K562 (cell line): ENCODE measurements around the gene CRIM1. TPM values are rescaled to one million over a fixed set of nuclear protein-coding genes. Genes with fewer than 3 reads are reported as not detected.

Experiments
- ATAC-seq: fragments of 200-7000 bp; cut with Tn5 transposase; 3 replicates; pipeline ENCODE4 v1.9.1; 2020; ENCODE audit warnings: moderate library complexity
- BruUV-seq: library from RNA; stranded (reverse); fragments of 400-500 nt; replicated peaks from 2 replicates; lab custom pipeline; 2021; lab: Mats Ljungman, UMichigan
- CTCF ChIA-PET: fragments of 300-600 bp; formaldehyde crosslinking; extraction: SDS; loops from one replicate; lab custom pipeline; 2021; ENCODE audit warnings: low intra/inter-chr PET ratio; lab: Yijun Ruan, JAX
- POLR2A ChIA-PET: fragments of 300-600, 350-650 bp; sonication (Branson Sonifier 250); formaldehyde crosslinking; extraction: SDS; loops from one replicate; lab custom pipeline; 2021; ENCODE audit warnings: antibody characterized with exemption, inconsistent platforms; lab: Yijun Ruan, JAX
- DNase-seq, 4 experiments: peaks; one replicate each; pipeline versions ENCODE4 v3.0.0 to v3.0.0-alpha.2; 2011 to 2018; ENCODE audit warnings: low spot score in 3 of 4, mixed read lengths in 3 of 4; ENCODE audit errors: extremely low read depth in 1 of 4
- FAIRE-seq: peaks from 2 replicates; lab custom pipeline; 2011; peaks lifted over from hg19 to GRCh38; lab: Jason Lieb, UNC
- H2AFZ ChIP-seq: 2 replicates; pipeline ENCODE4 v1.6.0; 2011; ENCODE audit warnings: low read depth, low read length, control low read depth, inconsistent platforms
- H3K27ac ChIP-seq: fragments of 200-600 bp; 3 replicates; pipeline ENCODE4 v1.8.0; 2011; ENCODE audit warnings: low read depth, mild to moderate bottlenecking, control low read depth, inconsistent platforms, low read length, moderate library complexity, mixed read lengths; ENCODE audit errors: extremely low read depth
- H3K27me3 ChIP-seq, 2 experiments: fragments of 300-600 bp in 1 of 2; 2 replicates in 1 of 2; 3 replicates in 1 of 2; pipeline versions ENCODE4 v1.6.0 to v1.8.0; 2011; ENCODE audit warnings: inconsistent platforms in 2 of 2, low read length in 2 of 2, mild to moderate bottlenecking in 1 of 2, mixed read lengths in 1 of 2, moderate library complexity in 1 of 2; ENCODE audit not compliant: control insufficient read depth in 2 of 2, insufficient read depth in 2 of 2
- H3K36me3 ChIP-seq: fragments of 300-600 bp; 3 replicates; pipeline ENCODE4 v1.8.0; 2011; ENCODE audit warnings: mild to moderate bottlenecking, low read length, inconsistent platforms; ENCODE audit not compliant: control insufficient read depth, insufficient read depth
- H3K4me1 ChIP-seq, 2 experiments: fragments of 200-600 bp in 1 of 2; replicated peaks in 1 of 2; 2 replicates in 1 of 2; 3 replicates in 1 of 2; pipeline versions ENCODE4 v1.5.1 to v1.8.0; 2011; ENCODE audit warnings: inconsistent platforms in 2 of 2, low read length in 2 of 2, mild to moderate bottlenecking in 1 of 2, mixed read lengths in 1 of 2, moderate library complexity in 1 of 2; ENCODE audit not compliant: control insufficient read depth in 2 of 2, insufficient read depth in 2 of 2
- H3K4me2 ChIP-seq: 2 replicates; pipeline ENCODE4 v1.6.1; 2011; ENCODE audit warnings: low read length, control low read depth, inconsistent platforms, mixed read lengths; ENCODE audit not compliant: insufficient read depth
- H3K4me3 ChIP-seq: fragments of 200-600 bp; sonication (generic), shearing (Covaris generic); 2 replicates; pipeline ENCODE4 v1.5.1; 2016; ENCODE audit warnings: control low read depth, inconsistent platforms
- H3K79me2 ChIP-seq: fragments of 200-600 bp; 3 replicates; pipeline ENCODE4 v1.8.0; 2011; ENCODE audit warnings: low read length, inconsistent platforms; ENCODE audit not compliant: control insufficient read depth, insufficient read depth
- H3K9ac ChIP-seq, 2 experiments: 2 replicates each; pipeline versions ENCODE4 v1.6.0 to v1.6.1; 2011; ENCODE audit warnings: low read depth in 2 of 2, low read length in 2 of 2, control low read depth in 1 of 2, inconsistent platforms in 1 of 2, mild to moderate bottlenecking in 1 of 2, mixed read lengths in 1 of 2; ENCODE audit not compliant: insufficient read depth in 1 of 2
- H3K9me1 ChIP-seq: one replicate; pipeline ENCODE4 v1.6.0; 2011; ENCODE audit warnings: inconsistent platforms, mild to moderate bottlenecking, low read length, moderate library complexity; ENCODE audit not compliant: control insufficient read depth, insufficient read depth
- H3K9me3 ChIP-seq: replicated peaks from 2 replicates; pipeline ENCODE4 v1.5.1; 2011; ENCODE audit warnings: low read depth, low read length, inconsistent platforms; ENCODE audit not compliant: control insufficient read depth, insufficient read depth
- H4K20me1 ChIP-seq: replicated peaks from 2 replicates; pipeline ENCODE4 v1.6.1; 2011; ENCODE audit warnings: low read length, inconsistent platforms, mixed read lengths; ENCODE audit not compliant: control insufficient read depth, insufficient read depth
- CREB3L1 ChIP-seq: fragments of 450-650 bp; IDR thresholded peaks from 2 replicates; pipeline ENCODE4 v1.6.1; 2014; ENCODE audit warnings: low read depth, mild to moderate bottlenecking, moderate library complexity, borderline replicate concordance
- FOSL1 ChIP-seq: fragments of 200-800 bp; sonication (Bioruptor generic); conservative IDR thresholded peaks from 2 replicates; pipeline ENCODE4 v1.6.1; 2016; ENCODE audit warnings: missing genetic modification characterization, missing compliant biosample characterization
- FOXP1 ChIP-seq: sonication (generic); formaldehyde crosslinking; IDR thresholded peaks from 2 replicates; pipeline ENCODE4 v1.8.0; 2022; ENCODE audit warnings: mild to moderate bottlenecking, missing genetic modification reagents
- HNRNPUL1 ChIP-seq: fragments of 200-400 bp; formaldehyde crosslinking; IDR thresholded peaks from 2 replicates; pipeline ENCODE4 v1.6.1; 2017; ENCODE audit warnings: low read length
- KDM2B ChIP-seq: fragments of 250-450 bp; sonication (Bioruptor Pico); IDR thresholded peaks from 2 replicates; pipeline ENCODE4 v1.8.0; 2021; ENCODE audit warnings: mild to moderate bottlenecking, moderate library complexity
- L3MBTL2 ChIP-seq: fragments of 450-650 bp; IDR thresholded peaks from 2 replicates; pipeline ENCODE4 v1.6.1; 2016; ENCODE audit warnings: mild to moderate bottlenecking, moderate library complexity
- NCOA2 ChIP-seq, 2 experiments: fragments of 450-650 bp; IDR thresholded peaks; 2 replicates each; pipeline ENCODE4 v1.6.1; 2018; ENCODE audit warnings: mild to moderate bottlenecking in 2 of 2, moderate library complexity in 1 of 2; ENCODE audit not compliant: partially characterized antibody in 2 of 2
- RBM17 ChIP-seq: fragments of 200-400 bp; formaldehyde crosslinking; IDR thresholded peaks from 2 replicates; pipeline ENCODE4 v1.6.1; 2017; ENCODE audit warnings: low read depth, mild to moderate bottlenecking, low read length, borderline replicate concordance
- RFX5 ChIP-seq: IDR thresholded peaks from 2 replicates; pipeline ENCODE4 v1.6.1; 2011; ENCODE audit warnings: low read depth, mild to moderate bottlenecking, improper control_type of control experiment, low read length
- TCF7 ChIP-seq: sonication (generic); IDR thresholded peaks from 2 replicates; pipeline ENCODE4 v1.6.1; 2016; ENCODE audit warnings: antibody characterized with exemption, borderline replicate concordance
- THRAP3 ChIP-seq: fragments of 450-650 bp; IDR thresholded peaks from 2 replicates; pipeline ENCODE4 v1.6.1; 2016; ENCODE audit warnings: mild to moderate bottlenecking, inconsistent platforms, borderline replicate concordance
- YBX1 ChIP-seq: fragments of 450-650 bp; IDR thresholded peaks from 2 replicates; pipeline ENCODE4 v1.7.1; 2016; ENCODE audit warnings: mild to moderate bottlenecking
- ZNF668 ChIP-seq: fragments of 250-450 bp; sonication (Bioruptor Pico); IDR thresholded peaks from 2 replicates; pipeline ENCODE4 v1.8.0; 2022; ENCODE audit warnings: mild to moderate bottlenecking, inconsistent platforms
- WGBS: fragments of 100-300 bp; shearing (Covaris generic); methylation state at CpG from one replicate; pipeline ENCODE4 v1.1.6; 2016; ENCODE audit warnings: low coverage, mixed read lengths; ENCODE audit not compliant: insufficient coverage; ENCODE audit errors: missing lambda C conversion rate; 5-methylcytosine and 5-hydroxymethylcytosine counted together
- in situ Hi-C: fragments of 300-500 bp; cut with MboI; formaldehyde crosslinking; loops from 4 replicates; pipeline ENCODE4 v1.15.0; 2018; ENCODE audit warnings: inconsistent platforms, mixed read lengths
- intact Hi-C: fragments of 100-400 bp; cut with micrococcal nuclease; formaldehyde crosslinking; loops from 2 replicates; pipeline ENCODE4 v1.14.2; 2022
- polyA plus RNA-seq, 8 experiments: library from polyadenylated mRNA; depleted of rRNA in 4 of 8; stranded (reverse) in 5 of 8; unstranded in 3 of 8; fragments of >200 nt; fragmentation: Nextera tagmentation in 2 of 8; fragmentation: Illumina TruSeq in 1 of 8; extraction: Ambion mirVana in 2 of 8; extraction: Trizol in 1 of 8; gene quantifications; 2 replicates each; pipeline versions ENCODE4 v1.2.1 to v1.2.3, GENCODE V29; 2011 to 2014; ENCODE audit warnings: inconsistent platforms in 1 of 8, missing spikeins in 1 of 8
- total RNA-seq, 7 experiments: library from RNA; depleted of rRNA in 6 of 7; stranded (reverse); fragments of >200 nt in 6 of 7; fragmentation: Illumina TruSeq in 2 of 7; extraction: Trizol in 2 of 7; gene quantifications; 2 replicates each; pipeline versions ENCODE4 v1.2.1 to v1.2.3, GENCODE V29; 2011 to 2021; ENCODE audit warnings: low replicate concordance in 1 of 7
- TF ChIP-seq, protein P1 (sequence below): sonication (generic); formaldehyde crosslinking; IDR thresholded peaks from 2 replicates; pipeline ENCODE4 v1.8.1; 2023; ENCODE audit warnings: missing genetic modification reagents, mild to moderate bottlenecking, borderline replicate concordance
- TF ChIP-seq, protein P2 (sequence below): sonication (generic); formaldehyde crosslinking; IDR thresholded peaks from 2 replicates; pipeline ENCODE4 v1.8.1; 2023; ENCODE audit warnings: mild to moderate bottlenecking, missing genetic modification reagents

The CRIM1 gene
- total and polyA plus RNA-seq, 9 of the 15 experiments (the other 6 are each of a cell fraction or from before 2014, with no cell fraction given) = 0.01 to 0.36 (median 0.06) TPM; not detected in 1

- ChIA-PET CTCF (no interaction called here), POLR2A (no interaction called here)
- Histone ChIP-seq H3K9me1 (no peaks in the 10 kb centered on the region), H3K4me3 (no peak overlapping the region), H3K36me3 (no peaks in the 10 kb centered on the region), H3K79me2 (no peaks in the 10 kb centered on the region), H3K4me1 (no peaks in the 10 kb centered on the region), H3K27ac (no peak overlapping the region), H3K27me3 (no peaks in the 10 kb centered on the region), H3K9ac (no peak overlapping the region), H3K4me2 (no peak overlapping the region), H4K20me1 (no peaks in the 10 kb centered on the region), H2AFZ (no peak overlapping the region), H3K9me3 (no peaks in the 10 kb centered on the region)
- no peak for ATAC-seq
- in situ Hi-C loops = no loop called here
- intact Hi-C loops = no loop called here
- no peak for DNase-seq
- FAIRE-seq = no peak
- BruUV-seq = no TSS peak
- 0% methylated on average over 2 of the region's 2 CpGs for WGBS
- TF ChIP-seq L3MBTL2 = no peak
- TF ChIP-seq THRAP3 = no peak
- TF ChIP-seq, protein P1, sequence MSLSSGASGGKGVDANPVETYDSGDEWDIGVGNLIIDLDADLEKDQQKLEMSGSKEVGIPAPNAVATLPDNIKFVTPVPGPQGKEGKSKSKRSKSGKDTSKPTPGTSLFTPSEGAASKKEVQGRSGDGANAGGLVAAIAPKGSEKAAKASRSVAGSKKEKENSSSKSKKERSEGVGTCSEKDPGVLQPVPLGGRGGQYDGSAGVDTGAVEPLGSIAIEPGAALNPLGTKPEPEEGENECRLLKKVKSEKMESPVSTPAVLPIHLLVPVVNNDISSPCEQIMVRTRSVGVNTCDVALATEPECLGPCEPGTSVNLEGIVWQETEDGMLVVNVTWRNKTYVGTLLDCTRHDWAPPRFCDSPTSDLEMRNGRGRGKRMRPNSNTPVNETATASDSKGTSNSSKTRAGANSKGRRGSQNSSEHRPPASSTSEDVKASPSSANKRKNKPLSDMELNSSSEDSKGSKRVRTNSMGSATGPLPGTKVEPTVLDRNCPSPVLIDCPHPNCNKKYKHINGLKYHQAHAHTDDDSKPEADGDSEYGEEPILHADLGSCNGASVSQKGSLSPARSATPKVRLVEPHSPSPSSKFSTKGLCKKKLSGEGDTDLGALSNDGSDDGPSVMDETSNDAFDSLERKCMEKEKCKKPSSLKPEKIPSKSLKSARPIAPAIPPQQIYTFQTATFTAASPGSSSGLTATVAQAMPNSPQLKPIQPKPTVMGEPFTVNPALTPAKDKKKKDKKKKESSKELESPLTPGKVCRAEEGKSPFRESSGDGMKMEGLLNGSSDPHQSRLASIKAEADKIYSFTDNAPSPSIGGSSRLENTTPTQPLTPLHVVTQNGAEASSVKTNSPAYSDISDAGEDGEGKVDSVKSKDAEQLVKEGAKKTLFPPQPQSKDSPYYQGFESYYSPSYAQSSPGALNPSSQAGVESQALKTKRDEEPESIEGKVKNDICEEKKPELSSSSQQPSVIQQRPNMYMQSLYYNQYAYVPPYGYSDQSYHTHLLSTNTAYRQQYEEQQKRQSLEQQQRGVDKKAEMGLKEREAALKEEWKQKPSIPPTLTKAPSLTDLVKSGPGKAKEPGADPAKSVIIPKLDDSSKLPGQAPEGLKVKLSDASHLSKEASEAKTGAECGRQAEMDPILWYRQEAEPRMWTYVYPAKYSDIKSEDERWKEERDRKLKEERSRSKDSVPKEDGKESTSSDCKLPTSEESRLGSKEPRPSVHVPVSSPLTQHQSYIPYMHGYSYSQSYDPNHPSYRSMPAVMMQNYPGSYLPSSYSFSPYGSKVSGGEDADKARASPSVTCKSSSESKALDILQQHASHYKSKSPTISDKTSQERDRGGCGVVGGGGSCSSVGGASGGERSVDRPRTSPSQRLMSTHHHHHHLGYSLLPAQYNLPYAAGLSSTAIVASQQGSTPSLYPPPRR (CRISPR knock-in tag) = no peak
- TF ChIP-seq RBM17 = no peak
- no peak for TF ChIP-seq ZNF668 (CRISPR knock-in tag)
- no peak for TF ChIP-seq YBX1
- TF ChIP-seq, protein P2, sequence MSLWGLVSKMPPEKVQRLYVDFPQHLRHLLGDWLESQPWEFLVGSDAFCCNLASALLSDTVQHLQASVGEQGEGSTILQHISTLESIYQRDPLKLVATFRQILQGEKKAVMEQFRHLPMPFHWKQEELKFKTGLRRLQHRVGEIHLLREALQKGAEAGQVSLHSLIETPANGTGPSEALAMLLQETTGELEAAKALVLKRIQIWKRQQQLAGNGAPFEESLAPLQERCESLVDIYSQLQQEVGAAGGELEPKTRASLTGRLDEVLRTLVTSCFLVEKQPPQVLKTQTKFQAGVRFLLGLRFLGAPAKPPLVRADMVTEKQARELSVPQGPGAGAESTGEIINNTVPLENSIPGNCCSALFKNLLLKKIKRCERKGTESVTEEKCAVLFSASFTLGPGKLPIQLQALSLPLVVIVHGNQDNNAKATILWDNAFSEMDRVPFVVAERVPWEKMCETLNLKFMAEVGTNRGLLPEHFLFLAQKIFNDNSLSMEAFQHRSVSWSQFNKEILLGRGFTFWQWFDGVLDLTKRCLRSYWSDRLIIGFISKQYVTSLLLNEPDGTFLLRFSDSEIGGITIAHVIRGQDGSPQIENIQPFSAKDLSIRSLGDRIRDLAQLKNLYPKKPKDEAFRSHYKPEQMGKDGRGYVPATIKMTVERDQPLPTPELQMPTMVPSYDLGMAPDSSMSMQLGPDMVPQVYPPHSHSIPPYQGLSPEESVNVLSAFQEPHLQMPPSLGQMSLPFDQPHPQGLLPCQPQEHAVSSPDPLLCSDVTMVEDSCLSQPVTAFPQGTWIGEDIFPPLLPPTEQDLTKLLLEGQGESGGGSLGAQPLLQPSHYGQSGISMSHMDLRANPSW (CRISPR knock-in tag) = no peak
- no peak for TF ChIP-seq TCF7
- TF ChIP-seq HNRNPUL1 = no peak
- TF ChIP-seq KDM2B = no peak
- no peak for TF ChIP-seq FOSL1 (tag)
- TF ChIP-seq CREB3L1 = no peak
- TF ChIP-seq FOXP1 = no peak
- TF ChIP-seq RFX5 = no peak
- no peak for TF ChIP-seq NCOA2 (IDR thresholded peaks at IDR 0.05; ENCODE audit: partially characterized antibody in 2 of 2)
Measured at GRCh38 chr2:36399050-36399449, 43.5 kb downstream of the CRIM1 start.
